ENCODE data around the gene NAP1L4.

DNA sequence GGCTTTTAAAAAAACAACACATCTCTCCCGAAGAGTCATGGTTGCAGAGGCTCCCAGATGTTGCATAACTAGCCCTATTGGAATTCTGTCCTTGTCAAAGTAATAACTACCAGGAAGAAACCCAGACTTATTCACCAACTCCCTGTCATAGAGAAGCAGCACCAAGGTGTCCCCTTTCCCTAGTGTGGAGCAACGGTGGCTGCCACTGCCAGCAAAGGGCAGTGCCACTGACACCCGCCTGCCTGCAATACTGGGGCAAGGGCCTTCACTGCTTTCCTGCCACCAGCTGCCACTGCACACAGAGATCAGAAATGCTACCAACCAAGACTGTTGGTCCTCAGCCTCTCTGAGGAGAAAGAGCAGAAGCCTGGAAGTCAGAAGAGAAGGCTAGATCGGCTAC is 27.3 kb downstream of the NAP1L4 start:
- TF ChIP-seq YY1 (IDR thresholded peaks at IDR 0.05; ENCODE audit: insufficient read depth, insufficient read length) (no peak), SUZ12 (IDR thresholded peaks at IDR 0.05; ENCODE audit: extremely low read depth, insufficient read depth, insufficient read length) (no peak)
